Hematopoietic multipotent progenitor cell treated with erythropoietin and hydrocortisone succinate and interleukin-3 and kit ligand, for 6 days (in vitro differentiated cells): ENCODE data around the gene REXO5.
"Not testable (repeated sequence)": the region's sequence is repeated elsewhere in the genome, so short reads cannot be mapped to it uniquely, and the experiment has no call there.

Experiments
- DNase-seq: peaks from one replicate; pipeline ENCODE4 v3.0.0-alpha.2; 2015

The REXO5 gene

GRCh38 chr16:20853143-20853542, 46.8 kb downstream of the REXO5 start:
- no peak for DNase-seq

- no peak for DNase-seq
Observed at GRCh38 chr16:20853981-20854620, 47.8 kb downstream of the REXO5 start.

- DNase-seq = no peak
Observed at GRCh38 chr16:20854963-20855362, 48.6 kb downstream of the REXO5 start.

GRCh38 chr16:20857281-20857680, 51.0 kb downstream of the REXO5 start:
- DNase-seq = no peak

GRCh38 chr16:20859229-20859628, 52.9 kb downstream of the REXO5 start:
- no peak for DNase-seq

- DNase-seq = no peak
Observed at GRCh38 chr16:20859699-20860098, 53.4 kb downstream of the REXO5 start.

GRCh38 chr16:20860361-20860760, 54.0 kb downstream of the REXO5 start:
- DNase-seq = no peak

- not testable (repeated sequence) for DNase-seq
Observed at GRCh38 chr16:20860995-20861394, 54.7 kb downstream of the REXO5 start.

GRCh38 chr16:20862162-20862960, 56.0 kb downstream of the REXO5 start:
- no peak for DNase-seq

- not testable (repeated sequence) for DNase-seq
Observed at GRCh38 chr16:20864376-20864775, 58.0 kb downstream of the REXO5 start.

- peak; percentile 64 for DNase-seq
Observed at GRCh38 chr16:20865420-20866131, 59.2 kb downstream of the REXO5 start.

- DNase-seq = peak; percentile 81
Observed at GRCh38 chr16:20866145-20866772, 59.9 kb downstream of the REXO5 start.

- no peak for DNase-seq
Observed at GRCh38 chr16:20866801-20867200, 60.5 kb downstream of the REXO5 start.

- no peak for DNase-seq
Observed at GRCh38 chr16:20867585-20867984, 61.3 kb downstream of the REXO5 start.

- DNase-seq = no peak
Observed at GRCh38 chr16:20868890-20869289, 62.6 kb downstream of the REXO5 start.

- DNase-seq = peak; percentile 44
Observed at GRCh38 chr16:20870122-20870820, 63.9 kb downstream of the REXO5 start.

- DNase-seq = no peak
Observed at GRCh38 chr16:20871258-20871657, 64.9 kb downstream of the REXO5 start.

- DNase-seq = peak; percentile 71
Observed at GRCh38 chr16:20871941-20872815, 65.9 kb downstream of the REXO5 start.

- no peak for DNase-seq
Observed at GRCh38 chr16:20873331-20873730, 67.0 kb downstream of the REXO5 start.

GRCh38 chr16:20874088-20874581, 67.8 kb downstream of the REXO5 start:
- DNase-seq = no peak

GRCh38 chr16:20875355-20875650, 69.0 kb downstream of the REXO5 start:
- no peak for DNase-seq

- no peak for DNase-seq
Observed at GRCh38 chr16:20878682-20879147, 72.4 kb downstream of the REXO5 start.
